T-helper 9 cell (primary cell): Measurements from ENCODE around the gene KCNH6.

ENCODE experiments used
- DNase-seq: peaks from one replicate; pipeline ENCODE4 v3.0.0-alpha.2; 2020

The KCNH6 gene

DNA sequence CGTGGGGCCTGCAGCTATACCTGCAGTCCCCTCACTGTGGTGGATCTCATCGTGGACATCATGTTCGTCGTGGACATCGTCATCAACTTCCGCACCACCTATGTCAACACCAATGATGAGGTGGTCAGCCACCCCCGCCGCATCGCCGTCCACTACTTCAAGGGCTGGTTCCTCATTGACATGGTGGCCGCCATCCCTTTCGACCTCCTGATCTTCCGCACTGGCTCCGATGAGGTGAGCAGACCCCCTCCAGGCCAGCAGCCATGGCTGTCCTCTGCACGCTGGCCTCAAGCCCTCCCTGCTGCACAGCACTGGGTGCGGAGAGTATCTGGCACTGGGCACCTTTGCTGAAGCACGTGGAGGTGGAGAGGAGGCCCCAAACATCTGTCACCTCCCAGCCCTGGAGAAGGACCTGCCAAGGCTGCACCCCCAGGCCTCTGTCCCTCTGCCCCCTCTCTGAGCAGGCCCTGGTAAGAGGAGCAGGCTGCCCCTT is 11.0 kb downstream of the KCNH6 start:
- DNase-seq: no peak

GRCh38 chr17:63534816-63535455 is 11.8 kb downstream of the KCNH6 start:
- DNase-seq: no peak

DNA sequence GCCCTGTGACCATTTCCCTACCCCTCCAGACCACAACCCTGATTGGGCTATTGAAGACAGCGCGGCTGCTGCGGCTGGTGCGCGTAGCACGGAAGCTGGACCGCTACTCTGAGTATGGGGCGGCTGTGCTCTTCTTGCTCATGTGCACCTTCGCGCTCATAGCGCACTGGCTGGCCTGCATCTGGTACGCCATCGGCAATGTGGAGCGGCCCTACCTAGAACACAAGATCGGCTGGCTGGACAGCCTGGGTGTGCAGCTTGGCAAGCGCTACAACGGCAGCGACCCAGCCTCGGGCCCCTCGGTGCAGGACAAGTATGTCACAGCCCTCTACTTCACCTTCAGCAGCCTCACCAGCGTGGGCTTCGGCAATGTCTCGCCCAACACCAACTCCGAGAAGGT is 12.5 kb downstream of the KCNH6 start:
- no peak for DNase-seq

DNA sequence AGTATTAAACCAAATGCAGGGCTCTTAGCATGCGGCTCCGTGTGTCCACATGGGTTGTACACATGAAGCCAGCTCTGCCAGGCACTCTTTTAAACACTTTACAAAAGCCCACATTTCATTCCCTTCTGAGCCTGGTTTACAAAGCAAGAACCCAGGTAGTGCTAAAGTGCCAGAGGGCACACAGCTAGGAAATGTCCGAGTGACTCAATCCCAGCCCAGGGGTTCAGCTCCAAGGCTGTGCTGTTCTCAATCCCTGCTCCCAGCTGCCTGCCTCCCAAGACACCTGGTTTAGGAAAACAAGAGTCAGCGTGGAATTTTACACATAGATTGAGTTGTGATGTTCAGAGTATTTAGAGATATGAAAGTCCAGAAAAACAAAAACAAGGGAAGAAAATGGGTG is 13.8 kb downstream of the KCNH6 start:
- DNase-seq: no peak

DNA sequence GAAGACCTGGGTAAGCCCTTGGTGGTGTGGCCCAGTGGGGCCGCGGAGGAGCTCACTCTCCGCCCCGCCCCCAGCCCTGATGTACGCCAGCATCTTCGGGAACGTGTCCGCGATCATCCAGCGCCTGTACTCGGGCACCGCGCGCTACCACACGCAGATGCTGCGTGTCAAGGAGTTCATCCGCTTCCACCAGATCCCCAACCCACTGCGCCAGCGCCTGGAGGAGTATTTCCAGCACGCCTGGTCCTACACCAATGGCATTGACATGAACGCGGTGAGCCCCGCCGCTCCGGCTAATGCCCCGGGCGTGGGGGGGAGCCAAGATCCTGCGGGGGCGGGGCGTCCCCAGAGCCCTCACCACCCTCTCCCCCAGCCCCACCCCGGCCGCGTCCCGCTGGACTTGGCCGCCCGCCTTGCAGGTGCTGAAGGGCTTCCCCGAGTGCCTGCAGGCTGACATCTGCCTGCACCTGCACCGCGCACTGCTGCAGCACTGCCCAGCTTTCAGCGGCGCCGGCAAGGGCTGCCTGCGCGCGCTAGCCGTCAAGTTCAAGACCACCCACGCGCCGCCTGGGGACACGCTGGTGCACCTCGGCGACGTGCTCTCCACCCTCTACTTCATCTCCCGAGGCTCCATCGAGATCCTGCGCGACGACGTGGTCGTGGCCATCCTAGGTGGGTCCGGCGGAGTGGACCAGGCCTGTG is 15.0 kb downstream of the KCNH6 start:
- no peak for DNase-seq

- no peak for DNase-seq
Measured at GRCh38 chr17:63538693-63539595, 15.8 kb downstream of the KCNH6 start.

DNA sequence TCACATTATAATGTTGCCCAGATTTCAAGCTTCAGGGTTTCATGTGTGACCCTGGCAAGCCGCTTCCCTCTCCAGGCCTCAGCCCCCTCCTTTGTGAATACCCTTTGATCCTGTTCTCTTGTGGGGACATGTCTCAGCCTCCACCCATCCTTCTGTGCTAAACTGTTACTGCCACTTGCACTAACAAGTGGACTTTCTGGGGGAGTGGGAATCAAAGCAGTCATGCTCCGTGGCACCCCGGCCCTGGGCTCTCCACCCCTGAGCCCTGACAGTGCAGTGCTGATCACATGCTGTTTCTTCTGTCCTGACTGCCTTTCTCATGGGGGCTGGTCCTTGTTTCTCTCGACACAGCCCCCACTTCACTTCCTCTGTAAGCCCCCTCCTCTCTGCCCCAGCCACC is 17.4 kb downstream of the KCNH6 start:
- no peak for DNase-seq

DNA sequence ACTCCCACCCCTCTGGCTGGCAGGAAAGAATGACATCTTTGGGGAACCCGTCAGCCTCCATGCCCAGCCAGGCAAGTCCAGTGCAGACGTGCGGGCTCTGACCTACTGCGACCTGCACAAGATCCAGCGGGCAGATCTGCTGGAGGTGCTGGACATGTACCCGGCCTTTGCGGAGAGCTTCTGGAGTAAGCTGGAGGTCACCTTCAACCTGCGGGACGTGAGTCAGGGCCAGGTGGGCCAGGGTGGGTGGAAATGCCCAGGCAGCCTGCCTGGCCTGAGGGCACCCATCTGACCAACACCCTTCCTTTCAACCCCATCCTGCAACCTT is 19.0 kb downstream of the KCNH6 start:
- DNase-seq: no peak

DNA sequence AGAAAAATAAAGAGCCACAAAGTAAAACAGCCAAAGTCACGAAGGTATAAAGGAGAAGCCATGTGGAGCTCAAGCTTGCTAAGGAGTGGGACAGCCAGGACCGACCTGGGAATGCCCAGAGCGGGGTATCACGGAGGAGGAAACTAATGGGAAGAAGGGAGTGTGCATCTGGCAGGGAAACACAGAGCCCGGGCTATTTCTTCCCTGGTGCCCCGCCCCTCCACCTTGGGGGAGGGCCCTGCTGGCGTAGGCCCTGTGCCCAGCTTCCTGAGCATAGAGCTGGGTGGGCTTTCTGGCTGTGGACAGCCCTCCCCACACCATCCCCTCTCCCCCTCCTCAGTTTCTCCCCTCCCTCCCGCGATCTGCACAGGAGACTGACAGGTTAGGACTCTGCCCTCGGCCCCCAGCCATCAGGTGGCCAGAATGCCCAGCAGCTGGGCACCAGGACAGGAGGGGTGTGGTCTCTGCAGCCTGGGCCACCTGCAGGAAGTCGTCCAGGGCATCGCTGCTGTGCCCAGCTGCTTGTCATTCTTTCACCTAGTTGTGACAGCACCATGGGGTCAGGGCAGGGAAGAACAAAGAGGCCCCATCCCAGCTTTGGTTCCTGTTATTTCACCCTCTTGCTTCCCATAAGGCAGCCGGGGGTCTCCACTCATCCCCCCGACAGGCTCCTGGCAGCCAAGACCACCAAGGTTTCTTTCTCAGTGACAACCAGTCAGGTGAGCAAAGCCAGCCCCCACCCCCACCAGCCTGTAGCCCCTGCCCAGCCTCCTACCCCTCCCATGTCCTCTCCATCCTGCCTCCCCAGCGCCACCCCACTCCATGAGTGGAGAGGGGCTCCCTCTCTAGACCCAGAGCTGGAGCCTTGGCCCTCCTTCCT is 20.0 kb downstream of the KCNH6 start:
- no peak for DNase-seq

GRCh38 chr17:63543822-63544420 is 20.8 kb downstream of the KCNH6 start:
- DNase-seq: no peak

GRCh38 chr17:63544467-63545301 is 21.5 kb downstream of the KCNH6 start:
- DNase-seq: no peak

GRCh38 chr17:63546308-63547082 is 23.3 kb downstream of the KCNH6 start:
- DNase-seq: no peak

GRCh38 chr17:63547083-63547523 is 23.9 kb downstream of the KCNH6 start:
- no peak for DNase-seq

GRCh38 chr17:63549289-63549945 is 26.3 kb downstream of the KCNH6 start:
- DNase-seq: peak; percentile 10

GRCh38 chr17:63549946-63550816 is 27.0 kb downstream of the KCNH6 start, which contains the start of gene DCAF7:
Gene DCAF7 (plus strand): TSS chr17:63550477. CDS start chr17:63550678, 201 bp downstream.
- DNase-seq: peak; percentile 98

- DNase-seq: no peak
Measured at GRCh38 chr17:63550817-63551639, 27.9 kb downstream of the KCNH6 start.

GRCh38 chr17:63552211-63552610 is 29.1 kb downstream of the KCNH6 start:
- DNase-seq: no peak
